Neural progenitor cell (in vitro differentiated cells): ENCODE measurements around the gene C22orf39. TPM values are rescaled to one million over a fixed set of nuclear protein-coding genes. Genes with fewer than 3 reads are reported as not detected.

ENCODE experiments used
- DNase-seq: peaks from one replicate; pipeline ENCODE4 v3.0.0-alpha.2; 2016; ENCODE audit warnings: low spot score
- H2AFZ ChIP-seq: fragments of 200-600 bp; sonication (generic); replicated peaks from 2 replicates; pipeline ENCODE4 v1.6.1; 2016; ENCODE audit warnings: antibody characterized with exemption
- H3F3A ChIP-seq: fragments of 200-600 bp; sonication (generic); 2 replicates; pipeline ENCODE4 v1.6.1; 2016; ENCODE audit warnings: antibody characterized with exemption, low read depth
- H3K27ac ChIP-seq: fragments of 200-600 bp; sonication (generic); 2 replicates; pipeline ENCODE4 v1.5.1; 2016; ENCODE audit warnings: mild to moderate bottlenecking
- H3K27me3 ChIP-seq: fragments of 200-600 bp; sonication (generic); 2 replicates; pipeline ENCODE4 v1.6.1; 2016; ENCODE audit warnings: mild to moderate bottlenecking, moderate library complexity
- H3K36me3 ChIP-seq: fragments of 200-600 bp; sonication (generic); 2 replicates; pipeline ENCODE4 v1.5.1; 2016
- H3K4me1 ChIP-seq: fragments of 200-600 bp; sonication (generic); 2 replicates; pipeline ENCODE4 v1.6.1; 2016; ENCODE audit warnings: mixed run types
- H3K4me2 ChIP-seq: fragments of 200-600 bp; sonication (generic); 2 replicates; pipeline ENCODE4 v1.6.1; 2016
- H3K4me3 ChIP-seq: fragments of 200-600 bp; sonication (generic); 2 replicates; pipeline ENCODE4 v1.5.1; 2016
- H3K79me2 ChIP-seq: fragments of 200-600 bp; sonication (generic); 2 replicates; pipeline ENCODE4 v1.6.1; 2016; ENCODE audit warnings: low read depth
- H3K9ac ChIP-seq: fragments of 200-600 bp; sonication (generic); 2 replicates; pipeline ENCODE4 v1.6.1; 2016
- H3K9me3 ChIP-seq: fragments of 200-600 bp; sonication (generic); 2 replicates; pipeline ENCODE4 v1.5.1; 2016; ENCODE audit warnings: low read depth
- H4K20me1 ChIP-seq: fragments of 200-600 bp; sonication (generic); 2 replicates; pipeline ENCODE4 v1.6.1; 2016; ENCODE audit warnings: low read depth
- H3K27ac Mint-ChIP-seq: 3 replicates; pipeline ENCODE4 v1.8.0; 2021; ENCODE audit warnings: mixed read lengths
- H3K27me3 Mint-ChIP-seq: 2 replicates; pipeline ENCODE4 v1.8.0; 2022; ENCODE audit warnings: low read depth, mild to moderate bottlenecking, inconsistent platforms, moderate library complexity, mixed read lengths; ENCODE audit not compliant: insufficient read depth
- H3K36me3 Mint-ChIP-seq: 3 replicates; pipeline ENCODE4 v1.8.0; 2021; ENCODE audit warnings: mixed read lengths
- H3K4me1 Mint-ChIP-seq: 3 replicates; pipeline ENCODE4 v1.8.0; 2021; ENCODE audit warnings: mixed read lengths
- H3K4me3 Mint-ChIP-seq: 3 replicates; pipeline ENCODE4 v1.8.0; 2021; ENCODE audit warnings: mild to moderate bottlenecking, moderate library complexity, mixed read lengths
- H3K9me3 Mint-ChIP-seq: 3 replicates; pipeline ENCODE4 v1.8.0; 2020; ENCODE audit warnings: mixed read lengths
- CTCF ChIP-seq: fragments of 200-600 bp; sonication (generic); IDR thresholded peaks from 2 replicates; pipeline ENCODE4 v1.5.1; 2017; ENCODE audit warnings: antibody characterized with exemption, mild to moderate bottlenecking
- EZH2 ChIP-seq: fragments of 200-600 bp; sonication (generic); IDR thresholded peaks from 2 replicates; pipeline ENCODE4 v1.6.1; 2017; ENCODE audit warnings: antibody characterized with exemption, mild to moderate bottlenecking, moderate library complexity
- EZH2phosphoT487 ChIP-seq: fragments of 200-600 bp; sonication (generic); IDR thresholded peaks from 2 replicates; pipeline ENCODE4 v1.6.1; 2017; ENCODE audit warnings: antibody characterized with exemption
- total RNA-seq: library from RNA; depleted of rRNA; stranded (reverse); fragments of >200 nt; gene quantifications from 2 replicates; pipeline ENCODE4 v1.2.3, GENCODE V29; 2015; ENCODE audit warnings: low replicate concordance

The C22orf39 gene
- total RNA-seq, 1 donor from 2014 or later: 49.5 TPM

- H3K4me1 ChIP-seq: peaks cover 17% of the 10 kb centered on the region
- H3K4me3 ChIP-seq: peak within 1 kb of the TSS; percentile 77
- H4K20me1 ChIP-seq: peaks cover 39% of the 10 kb centered on the region
- H3F3A ChIP-seq: no peaks in the 10 kb centered on the region
- H3K9me3 ChIP-seq: no peaks in the 10 kb centered on the region
- no peaks in the 10 kb centered on the region for H3K27me3 ChIP-seq
- TF ChIP-seq CTCF (no peak), EZH2phosphoT487 (no peak), EZH2 (no peak)
- peak within 1 kb of the TSS; percentile 98 for H3K27ac ChIP-seq
- H3K27me3 Mint-ChIP-seq: peaks cover 4% of the 10 kb centered on the region
- H3K4me2 ChIP-seq: peak within 1 kb of the TSS; percentile 91
- H2AFZ ChIP-seq: peak within 1 kb of the TSS; percentile 100
- H3K36me3 ChIP-seq: no peaks in the 10 kb centered on the region
- DNase-seq: peak; percentile 95
- peaks cover 25% of the 10 kb centered on the region for H3K4me1 Mint-ChIP-seq
- H3K4me3 Mint-ChIP-seq: peak within 1 kb of the TSS; percentile 99
- H3K27ac Mint-ChIP-seq: peak within 1 kb of the TSS; percentile 100
- H3K79me2 ChIP-seq: peaks cover 58% of the 10 kb centered on the region
- peaks cover 9% of the 10 kb centered on the region for H3K36me3 Mint-ChIP-seq
- H3K9ac ChIP-seq: peak within 1 kb of the TSS; percentile 94
- H3K9me3 Mint-ChIP-seq: no peaks in the 10 kb centered on the region
Observed at GRCh38 chr22:19478901-19479354, 31.4 kb upstream of the C22orf39 start, which contains the start of gene UFD1. UFD1 (minus strand) TSS chr22:19479193; CDS start chr22:19479085, 108 bp downstream.

GRCh38 chr22:19478045-19478900 is 30.8 kb upstream of the C22orf39 start:
- Mint-ChIP-seq H3K4me3 (peak overlapping the region; percentile 99), H3K27ac (no peak overlapping the region), H3K27me3 (peaks cover 4% of the 10 kb centered on the region), H3K9me3 (no peaks in the 10 kb centered on the region), H3K4me1 (peaks cover 25% of the 10 kb centered on the region), H3K36me3 (peaks cover 8% of the 10 kb centered on the region)
- H3K4me1 ChIP-seq: peaks cover 17% of the 10 kb centered on the region
- H3K9me3 ChIP-seq: no peaks in the 10 kb centered on the region
- H2AFZ ChIP-seq: peak overlapping the region; percentile 100
- TF ChIP-seq CTCF: no peak
- TF ChIP-seq EZH2phosphoT487: peak; percentile 12
- no peak for TF ChIP-seq EZH2
- peak overlapping the region; percentile 94 for H3K9ac ChIP-seq
- peak overlapping the region; percentile 77 for H3K4me3 ChIP-seq
- H3K27ac ChIP-seq: no peak overlapping the region
- DNase-seq: no peak
- no peaks in the 10 kb centered on the region for H3K27me3 ChIP-seq
- H3K79me2 ChIP-seq: peaks cover 58% of the 10 kb centered on the region
- H3K4me2 ChIP-seq: peak overlapping the region; percentile 78
- no peaks in the 10 kb centered on the region for H3K36me3 ChIP-seq
- H4K20me1 ChIP-seq: peaks cover 44% of the 10 kb centered on the region
- no peaks in the 10 kb centered on the region for H3F3A ChIP-seq

- Mint-ChIP-seq H3K9me3 (no peaks in the 10 kb centered on the region), H3K27me3 (peaks cover 4% of the 10 kb centered on the region), H3K27ac (no peak overlapping the region), H3K36me3 (peaks cover 8% of the 10 kb centered on the region), H3K4me1 (peaks cover 25% of the 10 kb centered on the region), H3K4me3 (peak overlapping the region; percentile 99)
- Histone ChIP-seq H3K4me1 (peaks cover 17% of the 10 kb centered on the region), H3K9me3 (no peaks in the 10 kb centered on the region), H3K4me3 (peak overlapping the region; percentile 77), H3K4me2 (peak overlapping the region; percentile 78), H3F3A (no peaks in the 10 kb centered on the region), H3K27ac (no peak overlapping the region), H3K27me3 (no peaks in the 10 kb centered on the region), H2AFZ (no peak overlapping the region), H4K20me1 (peaks cover 44% of the 10 kb centered on the region), H3K9ac (peak overlapping the region; percentile 94), H3K79me2 (peaks cover 58% of the 10 kb centered on the region), H3K36me3 (no peaks in the 10 kb centered on the region)
- TF ChIP-seq CTCF (peak; percentile 5), EZH2phosphoT487 (no peak)
- no peak for DNase-seq
Observed at GRCh38 chr22:19477321-19478044, 30.0 kb upstream of the C22orf39 start.
